K562 (cell line): ENCODE data around the gene EBF4. TPM values are rescaled to one million over a fixed set of nuclear protein-coding genes. Genes with fewer than 3 reads are reported as not detected.

Source experiments
- ILF3 ChIP-seq: fragments of 450-650 bp; IDR thresholded peaks from 2 replicates; pipeline ENCODE4 v1.6.1; 2018; ENCODE audit warnings: antibody characterized with exemption, mild to moderate bottlenecking, moderate library complexity, borderline replicate concordance
- JUN ChIP-seq, 2 experiments: sonication (generic) in 1 of 2; formaldehyde crosslinking in 1 of 2; IDR thresholded peaks; 2 replicates each; pipeline versions ENCODE4 v1.6.1 to v1.8.0; 2012 to 2022; ENCODE audit warnings: borderline replicate concordance in 2 of 2, mild to moderate bottlenecking in 2 of 2, improper control_type of control experiment in 1 of 2, low read depth in 1 of 2, low read length in 1 of 2, missing genetic modification reagents in 1 of 2
- MGA ChIP-seq: fragments of 450-650 bp; IDR thresholded peaks from 2 replicates; pipeline ENCODE4 v1.6.1; 2016; ENCODE audit warnings: mild to moderate bottlenecking, moderate library complexity
- PHF20 ChIP-seq: fragments of 450-650 bp; IDR thresholded peaks from 2 replicates; pipeline ENCODE4 v1.6.1; 2018; ENCODE audit not compliant: partially characterized antibody
- PYGO2 ChIP-seq: fragments of 450-650 bp; IDR thresholded peaks from 2 replicates; pipeline ENCODE4 v1.6.1; 2016; ENCODE audit warnings: mild to moderate bottlenecking, missing genetic modification characterization, moderate library complexity, missing compliant biosample characterization
- TEAD2 ChIP-seq: fragments of 450-650 bp; IDR thresholded peaks from 2 replicates; pipeline ENCODE4 v1.6.1; 2016; ENCODE audit warnings: missing genetic modification characterization, control low read depth, missing compliant biosample characterization
- TRIM24 ChIP-seq, 2 experiments: fragments of 450-650 bp; IDR thresholded peaks; 2 replicates each; pipeline ENCODE4 v1.6.1; 2016
- ZC3H4 ChIP-seq: sonication (generic); formaldehyde crosslinking; IDR thresholded peaks from 2 replicates; pipeline ENCODE4 v1.9.0; 2021; ENCODE audit warnings: missing genetic modification reagents, borderline replicate concordance
- ZNF609 ChIP-seq: sonication (generic); formaldehyde crosslinking; IDR thresholded peaks from 2 replicates; pipeline ENCODE4 v1.8.1; 2023; ENCODE audit warnings: missing genetic modification reagents, mild to moderate bottlenecking, borderline replicate concordance
- ZNF699 ChIP-seq: fragments of 250-450 bp; sonication (Bioruptor Pico); IDR thresholded peaks from 2 replicates; pipeline ENCODE4 v1.8.0; 2021; ENCODE audit warnings: mild to moderate bottlenecking, moderate library complexity; ENCODE audit not compliant: insufficient replicate concordance
- polyA plus RNA-seq, 8 experiments: library from polyadenylated mRNA; depleted of rRNA in 4 of 8; stranded (reverse) in 5 of 8; unstranded in 3 of 8; fragments of >200 nt; fragmentation: Nextera tagmentation in 2 of 8; fragmentation: Illumina TruSeq in 1 of 8; extraction: Ambion mirVana in 2 of 8; extraction: Trizol in 1 of 8; gene quantifications; 2 replicates each; pipeline versions ENCODE4 v1.2.1 to v1.2.3, GENCODE V29; 2011 to 2014; ENCODE audit warnings: inconsistent platforms in 1 of 8, missing spikeins in 1 of 8
- total RNA-seq, 7 experiments: library from RNA; depleted of rRNA in 6 of 7; stranded (reverse); fragments of >200 nt in 6 of 7; fragmentation: Illumina TruSeq in 2 of 7; extraction: Trizol in 2 of 7; gene quantifications; 2 replicates each; pipeline versions ENCODE4 v1.2.1 to v1.2.3, GENCODE V29; 2011 to 2021; ENCODE audit warnings: low replicate concordance in 1 of 7
- TF ChIP-seq, protein P1 (sequence below): sonication (generic); formaldehyde crosslinking; IDR thresholded peaks from 2 replicates; pipeline ENCODE4 v1.8.0; 2022; ENCODE audit warnings: missing genetic modification reagents, mild to moderate bottlenecking, borderline replicate concordance

Gene EBF4
- total and polyA plus RNA-seq, 9 of the 15 experiments (the other 6 are each of a cell fraction or from before 2014, with no cell fraction given) = 0.09 TPM; not detected in 8

DNA sequence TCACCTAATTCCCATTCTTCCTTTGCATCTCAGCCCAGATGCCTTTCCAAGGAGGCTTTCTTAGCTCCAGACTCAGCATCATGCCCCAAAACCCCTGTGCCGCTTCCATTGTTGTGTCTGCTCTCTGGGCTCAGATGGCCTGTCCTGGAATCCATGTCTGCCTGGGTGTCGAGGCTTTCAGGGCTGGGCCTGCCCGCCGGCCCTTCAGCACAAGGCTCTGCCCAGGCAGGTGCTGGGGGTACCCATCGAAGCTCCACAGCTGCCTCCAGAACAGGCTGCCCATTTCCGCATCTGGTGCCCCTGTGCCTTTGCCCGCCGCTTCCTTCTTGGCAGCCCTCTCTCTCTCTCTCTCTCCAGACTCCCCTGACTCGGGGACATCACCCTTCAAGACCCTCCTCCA lies 106.7 kb downstream of the EBF4 start (continued):
- no peak for TF ChIP-seq MGA
- TF ChIP-seq TEAD2 (tag) = no peak
- no peak for TF ChIP-seq TRIM24 (IDR thresholded peaks at IDR 0.05)
- TF ChIP-seq ZNF609 (CRISPR knock-in tag) = no peak
- no peak for TF ChIP-seq PYGO2 (tag)
- no peak for TF ChIP-seq JUN (IDR thresholded peaks at IDR 0.05; ENCODE audit: borderline replicate concordance, low read depth, low read length)
- TF ChIP-seq JUN (CRISPR knock-in tag; IDR thresholded peaks at IDR 0.05; ENCODE audit: borderline replicate concordance) = no peak
- TF ChIP-seq PHF20 = no peak
- no peak for TF ChIP-seq ZNF699
- TF ChIP-seq, protein P1, sequence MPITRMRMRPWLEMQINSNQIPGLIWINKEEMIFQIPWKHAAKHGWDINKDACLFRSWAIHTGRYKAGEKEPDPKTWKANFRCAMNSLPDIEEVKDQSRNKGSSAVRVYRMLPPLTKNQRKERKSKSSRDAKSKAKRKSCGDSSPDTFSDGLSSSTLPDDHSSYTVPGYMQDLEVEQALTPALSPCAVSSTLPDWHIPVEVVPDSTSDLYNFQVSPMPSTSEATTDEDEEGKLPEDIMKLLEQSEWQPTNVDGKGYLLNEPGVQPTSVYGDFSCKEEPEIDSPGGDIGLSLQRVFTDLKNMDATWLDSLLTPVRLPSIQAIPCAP (CRISPR knock-in tag) = no peak
- no peak for TF ChIP-seq ZC3H4 (CRISPR knock-in tag)
- no peak for TF ChIP-seq ILF3
